KMS-11 (cell line): ENCODE measurements around the gene SERGEF.

Source experiments
- H2AFZ ChIP-seq: fragments of 200-600 bp; sonication (generic); 2 replicates; pipeline ENCODE4 v1.6.1; 2016; ENCODE audit warnings: antibody characterized with exemption, mixed run types, low read depth
- H3K27ac ChIP-seq: fragments of 200-600 bp; sonication (generic); 2 replicates; pipeline ENCODE4 v1.6.1; 2016; ENCODE audit warnings: mild to moderate bottlenecking, mixed run types
- H3K27me3 ChIP-seq: fragments of 200-600 bp; sonication (generic); 2 replicates; pipeline ENCODE4 v1.6.1; 2017; ENCODE audit warnings: mild to moderate bottlenecking, low read depth, mixed run types, moderate library complexity; ENCODE audit not compliant: insufficient read depth
- H3K36me3 ChIP-seq: fragments of 200-600 bp; sonication (generic); 2 replicates; pipeline ENCODE4 v1.6.1; 2017; ENCODE audit warnings: mild to moderate bottlenecking, mixed run types; ENCODE audit not compliant: insufficient read depth
- H3K4me1 ChIP-seq: fragments of 200-600 bp; sonication (generic); 2 replicates; pipeline ENCODE4 v1.6.1; 2016; ENCODE audit warnings: mild to moderate bottlenecking, low read depth, mixed run types; ENCODE audit not compliant: poor library complexity, severe bottlenecking
- H3K4me2 ChIP-seq: fragments of 200-600 bp; sonication (generic); 2 replicates; pipeline ENCODE4 v1.7.0; 2016; ENCODE audit warnings: mild to moderate bottlenecking, mixed run types
- H3K4me3 ChIP-seq: fragments of 200-600 bp; sonication (generic); IDR thresholded peaks from 2 replicates; pipeline ENCODE4 v1.6.1; 2017; ENCODE audit warnings: low read depth, low read length, mixed read lengths; ENCODE audit not compliant: insufficient read depth
- H3K79me2 ChIP-seq: fragments of 200-600 bp; sonication (generic); 2 replicates; pipeline ENCODE4 v1.6.1; 2016; ENCODE audit warnings: low read depth, mixed run types; ENCODE audit not compliant: insufficient read depth
- H3K9ac ChIP-seq: fragments of 200-600 bp; sonication (generic); 2 replicates; pipeline ENCODE4 v1.6.1; 2016; ENCODE audit warnings: mild to moderate bottlenecking, mixed run types
- H4K20me1 ChIP-seq: fragments of 200-600 bp; sonication (generic); 2 replicates; pipeline ENCODE4 v1.6.1; 2016; ENCODE audit warnings: mild to moderate bottlenecking, mixed run types; ENCODE audit not compliant: insufficient read depth
- TF ChIP-seq, protein P1 (sequence below): fragments of 200-600 bp; sonication (generic); conservative IDR thresholded peaks from 2 replicates; pipeline ENCODE4 v1.6.1; 2017; ENCODE audit warnings: low read depth, mild to moderate bottlenecking, antibody characterized with exemption, low read length, moderate library complexity, mixed read lengths

SERGEF gene

GRCh38 chr11:17974246-17974645 lies 38.6 kb downstream of the SERGEF start:
- no peaks in the 10 kb centered on the region for H3K27me3 ChIP-seq
- no peaks in the 10 kb centered on the region for H3K4me1 ChIP-seq
- H2AFZ ChIP-seq, result no peak overlapping the region
- H3K4me3 ChIP-seq, result no peak overlapping the region
- no peaks in the 10 kb centered on the region for H4K20me1 ChIP-seq
- no peak overlapping the region for H3K27ac ChIP-seq
- no peak overlapping the region for H3K4me2 ChIP-seq
- no peaks in the 10 kb centered on the region for H3K79me2 ChIP-seq
- H3K36me3 ChIP-seq, result no peaks in the 10 kb centered on the region
- no peak overlapping the region for H3K9ac ChIP-seq
- TF ChIP-seq, protein P1, sequence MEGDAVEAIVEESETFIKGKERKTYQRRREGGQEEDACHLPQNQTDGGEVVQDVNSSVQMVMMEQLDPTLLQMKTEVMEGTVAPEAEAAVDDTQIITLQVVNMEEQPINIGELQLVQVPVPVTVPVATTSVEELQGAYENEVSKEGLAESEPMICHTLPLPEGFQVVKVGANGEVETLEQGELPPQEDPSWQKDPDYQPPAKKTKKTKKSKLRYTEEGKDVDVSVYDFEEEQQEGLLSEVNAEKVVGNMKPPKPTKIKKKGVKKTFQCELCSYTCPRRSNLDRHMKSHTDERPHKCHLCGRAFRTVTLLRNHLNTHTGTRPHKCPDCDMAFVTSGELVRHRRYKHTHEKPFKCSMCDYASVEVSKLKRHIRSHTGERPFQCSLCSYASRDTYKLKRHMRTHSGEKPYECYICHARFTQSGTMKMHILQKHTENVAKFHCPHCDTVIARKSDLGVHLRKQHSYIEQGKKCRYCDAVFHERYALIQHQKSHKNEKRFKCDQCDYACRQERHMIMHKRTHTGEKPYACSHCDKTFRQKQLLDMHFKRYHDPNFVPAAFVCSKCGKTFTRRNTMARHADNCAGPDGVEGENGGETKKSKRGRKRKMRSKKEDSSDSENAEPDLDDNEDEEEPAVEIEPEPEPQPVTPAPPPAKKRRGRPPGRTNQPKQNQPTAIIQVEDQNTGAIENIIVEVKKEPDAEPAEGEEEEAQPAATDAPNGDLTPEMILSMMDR, result no peak

- no peaks in the 10 kb centered on the region for H4K20me1 ChIP-seq
- H3K4me2 ChIP-seq, result no peak overlapping the region
- H3K79me2 ChIP-seq, result no peaks in the 10 kb centered on the region
- no peak overlapping the region for H2AFZ ChIP-seq
- H3K27me3 ChIP-seq, result no peaks in the 10 kb centered on the region
- H3K27ac ChIP-seq, result no peak overlapping the region
- H3K4me3 ChIP-seq, result no peak overlapping the region
- no peaks in the 10 kb centered on the region for H3K4me1 ChIP-seq
- TF ChIP-seq, protein P1, result no peak
- no peak overlapping the region for H3K9ac ChIP-seq
- no peaks in the 10 kb centered on the region for H3K36me3 ChIP-seq
Observed at GRCh38 chr11:17972987-17973386, 39.9 kb downstream of the SERGEF start.

- no peak overlapping the region for H3K27ac ChIP-seq
- TF ChIP-seq, protein P1, result no peak
- no peak overlapping the region for H3K4me2 ChIP-seq
- no peaks in the 10 kb centered on the region for H3K27me3 ChIP-seq
- H3K79me2 ChIP-seq, result no peaks in the 10 kb centered on the region
- H3K9ac ChIP-seq, result no peak overlapping the region
- no peak overlapping the region for H2AFZ ChIP-seq
- no peaks in the 10 kb centered on the region for H4K20me1 ChIP-seq
- H3K36me3 ChIP-seq, result no peaks in the 10 kb centered on the region
- no peak overlapping the region for H3K4me3 ChIP-seq
- no peaks in the 10 kb centered on the region for H3K4me1 ChIP-seq
Observed at GRCh38 chr11:17968206-17968605, 44.6 kb downstream of the SERGEF start.

DNA sequence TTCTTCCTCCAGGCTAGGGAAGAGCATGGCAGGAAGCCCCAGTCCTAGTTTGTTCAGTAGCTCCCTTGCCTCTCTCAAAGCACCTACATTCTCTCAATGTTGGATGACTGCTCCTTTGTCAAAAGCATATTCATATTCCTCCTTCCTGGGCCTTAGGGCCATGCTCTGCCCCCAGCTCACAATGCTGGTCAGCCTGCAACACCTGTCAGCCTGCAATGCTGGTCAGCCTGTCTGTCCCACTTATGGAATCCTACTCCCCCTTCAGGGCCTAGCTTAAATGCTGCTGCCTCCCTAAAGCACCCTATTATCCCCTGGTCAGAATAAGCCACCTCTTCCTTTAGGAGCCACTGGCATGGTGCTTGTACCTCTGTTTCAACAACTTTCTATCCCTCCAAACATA lies 45.2 kb downstream of the SERGEF start:
- TF ChIP-seq, protein P1, result no peak
- Histone ChIP-seq H3K27ac (no peak overlapping the region), H3K4me2 (no peak overlapping the region), H3K36me3 (no peaks in the 10 kb centered on the region), H3K9ac (no peak overlapping the region), H3K79me2 (no peaks in the 10 kb centered on the region), H3K4me3 (no peak overlapping the region), H4K20me1 (no peaks in the 10 kb centered on the region), H3K4me1 (no peaks in the 10 kb centered on the region), H3K27me3 (no peaks in the 10 kb centered on the region), H2AFZ (no peak overlapping the region)
